ENCODE results near the gene SDHC.

GRCh38 chr1:161300478-161300877 lies 13.7 kb upstream of the SDHC start:
- TF ChIP-seq JUND (IDR thresholded peaks at IDR 0.05; ENCODE audit: low read length) = no peak
- TF ChIP-seq POLR2A (IDR thresholded peaks at IDR 0.05; ENCODE audit: control extremely low read depth in 1 of 2, low read depth in 2 of 2, low read length in 2 of 2) = no peak
- TF ChIP-seq CTCF (IDR thresholded peaks at IDR 0.05; ENCODE audit: control extremely low read depth in 1 of 3, insufficient read depth in 1 of 3, low read depth in 1 of 3, low read length in 3 of 3) = no peak
- TF ChIP-seq GABPA (IDR thresholded peaks at IDR 0.05; ENCODE audit: borderline replicate concordance, insufficient read depth, low read length) = no peak
- no peak for TF ChIP-seq TCF12 (IDR thresholded peaks at IDR 0.05; ENCODE audit: low read depth, low read length)
- TF ChIP-seq SP1 (IDR thresholded peaks at IDR 0.05; ENCODE audit: low read depth, low read length) = no peak
- TF ChIP-seq POLR2AphosphoS5 (IDR thresholded peaks at IDR 0.05; ENCODE audit: low read depth, low read length) = no peak
- no peak for TF ChIP-seq EZH2 (IDR thresholded peaks at IDR 0.05; ENCODE audit: low read depth, low read length, severe bottlenecking)
- TF ChIP-seq SIN3A (conservative IDR thresholded peaks at IDR 0.05 in 1 of 2, IDR thresholded peaks at IDR 0.05 in 1 of 2; ENCODE audit: low read depth in 1 of 2, low read length in 2 of 2) = no peak
- TF ChIP-seq ATF3 (IDR thresholded peaks at IDR 0.05; ENCODE audit: insufficient read depth, low read depth, low read length) = no peak
- TF ChIP-seq CHD1 (IDR thresholded peaks at IDR 0.05; ENCODE audit: low read depth, low read length) = no peak
- TF ChIP-seq ATF2 (IDR thresholded peaks at IDR 0.05; ENCODE audit: low read length) = no peak
- no peak for TF ChIP-seq POU5F1 (IDR thresholded peaks at IDR 0.05; ENCODE audit: low read depth, low read length)

All from H1 (cell line).